Measurements from ENCODE around the gene ERICH6.
"Not testable (repeated sequence)": the region's sequence is repeated elsewhere in the genome, so short reads cannot be mapped to it uniquely, and the experiment has no call there.

The ERICH6 gene

GRCh38 chr3:150681057-150681456 is 22.7 kb downstream of the ERICH6 start:
- DNase-seq, result no peak

- DNase-seq, result no peak
Measured at GRCh38 chr3:150680562-150680961, 23.2 kb downstream of the ERICH6 start.

DNA sequence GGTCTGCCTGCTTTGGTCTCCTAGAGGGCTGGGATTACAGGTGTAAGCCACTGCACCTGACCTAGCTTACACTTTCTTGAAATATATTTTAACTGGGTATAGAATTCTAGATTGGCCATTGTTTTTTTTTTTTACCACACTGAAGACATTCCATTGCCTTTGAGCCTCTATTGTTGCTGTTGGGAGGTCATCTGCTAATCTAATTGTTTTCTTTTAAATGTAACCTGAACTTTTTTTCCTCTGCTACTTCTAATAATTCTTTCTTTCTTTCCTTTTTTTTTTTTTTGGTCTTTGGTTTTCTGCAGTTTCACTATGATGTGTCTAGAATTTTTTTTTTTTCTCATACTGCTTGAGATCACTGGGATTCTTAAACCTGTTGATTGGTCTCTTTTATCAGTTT is 28.1 kb downstream of the ERICH6 start:
- DNase-seq, result no peak

DNA sequence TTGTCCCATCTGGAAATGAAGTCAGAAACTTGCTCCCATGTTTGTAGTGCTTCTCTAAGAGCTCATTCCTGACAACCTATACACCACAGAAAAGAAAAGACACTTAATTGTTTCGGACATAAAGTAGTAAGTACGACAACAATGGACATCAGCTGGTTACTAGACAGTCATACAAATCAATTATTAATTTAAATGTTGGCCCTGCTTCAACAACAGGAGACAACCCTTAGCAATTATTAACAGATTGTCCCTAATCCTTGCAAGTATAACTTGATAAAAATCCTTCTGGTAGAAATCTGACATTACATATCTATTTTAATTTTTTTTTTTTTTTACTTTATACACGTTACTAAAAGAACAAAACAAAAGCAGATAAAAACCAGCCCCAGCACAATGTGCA is 29.8 kb downstream of the ERICH6 start:
- DNase-seq, result no peak

DNA sequence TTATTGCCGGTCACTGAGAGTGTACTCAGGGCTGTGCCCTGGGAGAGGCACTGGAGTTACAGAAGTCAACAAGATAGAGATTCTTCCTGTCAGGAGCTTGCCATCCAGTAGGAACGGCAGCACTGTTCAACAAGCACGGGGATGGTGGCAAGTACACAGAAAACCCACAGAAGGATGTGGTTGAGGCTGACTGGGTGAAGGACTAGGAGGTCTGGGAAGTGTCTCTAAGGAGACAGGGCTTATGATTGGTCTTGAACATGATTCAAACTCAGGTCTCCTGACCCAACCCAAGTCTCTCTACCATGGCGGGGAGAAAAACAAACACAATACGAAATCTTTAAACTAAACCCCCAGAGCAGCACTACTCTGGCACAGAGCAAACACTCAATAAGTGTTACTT is 37.6 kb downstream of the ERICH6 start:
- no peak for DNase-seq

- DNase-seq, result no peak
Measured at GRCh38 chr3:150663461-150663860, 40.3 kb downstream of the ERICH6 start.

- no peak for DNase-seq
Measured at GRCh38 chr3:150662410-150663200, 41.1 kb downstream of the ERICH6 start.

DNA sequence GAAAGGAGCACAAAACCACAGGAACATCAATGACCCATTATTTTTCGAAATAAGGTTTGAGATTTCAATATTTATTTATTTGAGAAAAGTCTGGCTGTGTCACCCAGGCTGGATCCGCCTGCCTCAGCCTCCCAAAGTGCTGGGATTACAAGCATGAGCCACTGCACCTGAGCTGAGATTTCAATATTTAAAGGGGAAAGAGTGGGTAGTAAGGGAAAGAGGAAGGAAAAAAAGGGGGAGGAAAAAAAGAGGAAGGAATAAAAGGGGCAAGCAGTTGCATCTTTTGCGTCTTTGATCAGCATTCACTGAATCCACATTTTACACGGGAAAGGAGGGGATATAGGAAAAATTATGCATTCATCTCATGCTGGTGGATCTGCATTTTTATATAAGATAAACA is 47.4 kb downstream of the ERICH6 start:
- no peak for DNase-seq

DNA sequence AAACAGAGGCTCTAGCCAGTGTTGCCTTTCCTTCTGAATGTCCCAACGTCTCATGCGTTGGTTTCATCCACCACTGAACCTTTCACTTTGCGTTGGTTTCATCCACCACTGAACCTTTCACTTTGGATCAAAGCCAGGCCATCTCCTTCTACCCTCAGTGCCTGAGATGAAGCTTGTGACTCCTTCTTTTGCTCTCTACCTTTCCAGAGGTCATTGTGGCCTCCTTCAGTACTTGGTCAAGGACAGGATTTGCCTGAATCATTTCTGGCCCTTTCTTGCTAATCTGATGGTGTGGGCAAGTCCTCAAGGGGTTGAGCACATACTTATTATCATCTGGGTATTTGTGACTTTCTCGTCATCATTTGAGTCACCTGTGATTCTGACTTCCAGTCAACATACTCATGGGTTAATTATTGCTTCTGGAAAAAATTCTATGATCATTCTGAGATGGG is 50.6 kb downstream of the ERICH6 start:
- no peak for DNase-seq

- no peak for DNase-seq
Measured at GRCh38 chr3:150640256-150640655, 63.5 kb downstream of the ERICH6 start.

GRCh38 chr3:150639262-150639661 is 64.5 kb downstream of the ERICH6 start:
- no peak for DNase-seq

DNA sequence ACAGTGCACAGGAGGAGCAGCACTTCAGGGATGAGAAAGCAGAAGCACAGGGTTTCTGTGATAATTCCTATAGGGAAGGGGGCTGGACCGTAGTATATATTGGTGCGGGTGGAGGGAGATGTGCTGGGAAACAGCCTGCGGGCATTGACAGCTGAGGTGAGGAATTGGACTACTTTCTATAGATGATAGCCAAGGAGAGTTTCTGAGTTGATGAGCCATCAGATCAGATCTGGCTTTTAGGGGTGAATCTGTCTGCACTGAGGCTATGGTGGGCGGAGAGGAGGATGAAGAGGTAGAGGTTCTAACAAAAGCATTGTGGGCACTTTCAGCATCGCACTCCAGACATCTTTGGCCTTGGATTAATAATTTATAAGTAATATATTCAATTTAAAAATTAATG is 67.5 kb downstream of the ERICH6 start:
- no peak for DNase-seq

- no peak for DNase-seq
Measured at GRCh38 chr3:150635526-150635925, 68.2 kb downstream of the ERICH6 start.

GRCh38 chr3:150635076-150635475 is 68.6 kb downstream of the ERICH6 start:
- DNase-seq, result no peak

- DNase-seq, result no peak
Measured at GRCh38 chr3:150631515-150632221, 72.1 kb downstream of the ERICH6 start.

DNA sequence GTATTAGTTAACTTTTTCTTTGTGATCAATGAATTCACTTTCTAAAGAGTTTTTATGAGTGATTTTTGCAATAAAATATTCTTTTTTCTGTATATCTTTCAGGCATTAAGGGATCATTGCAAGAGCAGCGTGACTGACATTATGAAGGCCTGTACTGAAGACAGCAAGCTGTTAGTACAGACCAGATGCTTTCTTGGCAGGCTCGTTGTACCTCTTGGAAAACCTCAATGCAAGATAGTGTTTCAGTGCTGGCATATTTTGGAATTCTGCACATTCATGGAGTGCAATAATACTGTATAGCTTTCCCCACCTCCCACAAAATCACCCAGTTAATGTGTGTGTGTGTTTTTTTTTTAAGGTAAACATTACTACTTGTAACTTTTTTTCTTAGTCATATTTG is 76.2 kb downstream of the ERICH6 start:
- DNase-seq, result no peak

GRCh38 chr3:150626148-150626930 is 77.4 kb downstream of the ERICH6 start:
- DNase-seq, result no peak

GRCh38 chr3:150623945-150624344 is 79.8 kb downstream of the ERICH6 start:
- DNase-seq, result no peak

GRCh38 chr3:150622955-150623354 is 80.8 kb downstream of the ERICH6 start:
- not testable (repeated sequence) for DNase-seq

DNA sequence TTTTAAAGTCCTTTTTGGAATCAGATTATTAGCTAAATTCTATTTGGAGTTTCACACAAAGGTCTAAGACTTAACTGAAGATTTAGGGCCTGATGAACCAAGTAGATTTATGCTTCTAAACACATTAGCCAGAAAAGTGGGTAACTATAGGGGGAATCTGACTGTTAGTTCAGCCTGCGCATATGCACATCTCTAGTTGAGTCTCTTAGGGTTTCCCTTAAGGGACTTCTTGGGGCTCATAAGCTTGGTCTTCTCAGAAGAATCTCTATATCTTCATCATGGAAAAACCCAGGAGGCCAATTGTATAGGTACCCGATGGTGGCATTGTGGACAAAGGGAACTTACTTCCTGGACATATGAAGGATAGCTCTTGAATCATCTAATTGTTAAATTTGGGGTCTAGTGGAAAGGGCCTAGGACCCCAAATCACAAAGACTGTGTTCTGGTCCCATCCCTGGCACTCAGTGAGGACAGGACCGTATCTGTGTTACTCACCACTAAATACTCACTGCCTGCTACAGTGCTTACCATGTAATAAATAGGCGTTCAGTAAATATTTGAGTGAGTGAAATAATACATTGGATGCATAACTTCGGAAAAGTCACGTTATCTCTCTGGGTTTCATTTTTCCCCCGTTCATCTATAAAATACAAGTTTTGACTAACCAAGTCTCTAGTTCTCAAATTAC is 83.6 kb downstream of the ERICH6 start:
- no peak for DNase-seq

DNA sequence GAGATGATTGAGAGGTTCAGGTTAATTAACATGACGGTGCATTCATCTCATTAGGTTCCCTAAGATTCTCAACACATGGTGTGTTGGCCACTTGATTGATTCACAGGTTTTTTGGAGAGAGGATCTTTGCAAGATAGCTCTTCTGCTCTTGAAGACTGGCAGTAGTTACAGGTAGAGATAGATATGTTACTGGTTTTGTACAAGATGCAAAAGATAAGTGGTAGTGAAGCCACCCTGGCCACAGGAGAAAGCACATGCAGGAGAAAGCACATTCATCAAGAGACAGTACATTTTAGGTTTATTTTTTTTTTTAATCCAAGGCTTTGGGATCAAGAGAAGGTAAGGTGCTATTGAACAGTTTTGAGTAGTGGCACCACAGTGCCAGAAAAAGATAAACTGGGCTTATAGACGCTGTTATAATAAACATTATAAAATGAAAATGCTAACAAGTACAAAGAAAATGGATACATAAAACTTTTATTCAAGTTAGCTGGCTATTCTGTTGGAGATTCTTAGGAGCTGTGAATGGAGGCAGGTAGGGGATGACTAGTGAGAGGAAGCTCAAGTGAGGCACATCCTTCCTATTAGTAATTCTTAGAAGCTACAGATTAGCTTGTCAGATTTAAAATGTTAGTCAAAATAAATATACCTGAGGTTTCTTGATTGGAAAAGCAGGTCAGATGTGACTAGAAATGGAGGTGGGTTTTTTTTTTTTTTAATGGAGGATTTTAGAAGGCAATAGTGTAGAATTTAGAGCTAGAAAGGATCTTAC is 89.8 kb downstream of the ERICH6 start:
- no peak for DNase-seq

- no peak for DNase-seq
Measured at GRCh38 chr3:150613034-150613433, 90.7 kb downstream of the ERICH6 start.

Data from stimulated activated CD4-positive, alpha-beta T cell treated with anti-CD3 and anti-CD28 coated beads, Interleukin-12 subunit alpha, Interleukin-12 subunit beta, amount 100 ng/mL, for 4 hours (primary cell).